MM.1S (cell line): ENCODE results near the gene TTC13.
"Not testable (repeated sequence)": the region's sequence is repeated elsewhere in the genome, so short reads cannot be mapped to it uniquely, and the experiment has no call there.

Experiments used
- DNase-seq: peaks from one replicate; pipeline ENCODE4 v3.0.0-alpha.2; 2015
- H2AFZ ChIP-seq: fragments of 300-600 bp; sonication (generic); 2 replicates; pipeline ENCODE4 v1.6.0; 2016; ENCODE audit warnings: antibody characterized with exemption, low read length
- H3F3A ChIP-seq: fragments of 300-600 bp; sonication (generic); 2 replicates; pipeline ENCODE4 v1.6.1; 2016; ENCODE audit warnings: mild to moderate bottlenecking, antibody characterized with exemption, low read length, moderate library complexity, mixed read lengths; ENCODE audit not compliant: insufficient read depth
- H3K27ac ChIP-seq: fragments of 300-600 bp; sonication (generic); 2 replicates; pipeline ENCODE4 v1.5.1; 2016; ENCODE audit warnings: mild to moderate bottlenecking, low read length
- H3K27me3 ChIP-seq: fragments of 300-600 bp; sonication (generic); replicated peaks from 2 replicates; pipeline ENCODE4 v1.6.0; 2016; ENCODE audit warnings: low read length; ENCODE audit not compliant: insufficient read depth
- H3K36me3 ChIP-seq: fragments of 300-600 bp; sonication (generic); replicated peaks from 2 replicates; pipeline ENCODE4 v1.6.1; 2016; ENCODE audit warnings: mild to moderate bottlenecking, low read length, mixed read lengths; ENCODE audit not compliant: insufficient read depth
- H3K4me1 ChIP-seq: fragments of 300-600 bp; sonication (generic); 2 replicates; pipeline ENCODE4 v1.6.1; 2016; ENCODE audit warnings: low read length, mixed read lengths
- H3K4me2 ChIP-seq: fragments of 300-600 bp; sonication (generic); 2 replicates; pipeline ENCODE4 v1.6.0; 2016; ENCODE audit warnings: low read depth, low read length
- H3K4me3 ChIP-seq: fragments of 300-600 bp; sonication (generic); 2 replicates; pipeline ENCODE4 v1.5.1; 2016; ENCODE audit warnings: low read length, mixed read lengths
- H3K79me2 ChIP-seq: fragments of 300-600 bp; sonication (generic); 2 replicates; pipeline ENCODE4 v1.6.1; 2016; ENCODE audit warnings: mixed run types, low read length, mixed read lengths
- H3K9ac ChIP-seq: fragments of 300-600 bp; sonication (generic); 2 replicates; pipeline ENCODE4 v1.6.1; 2016; ENCODE audit warnings: low read length, mixed read lengths
- H3K9me2 ChIP-seq: fragments of 300-600 bp; sonication (generic); replicated peaks from 2 replicates; pipeline ENCODE4 v1.6.1; 2016; ENCODE audit warnings: mild to moderate bottlenecking, low read length, mixed read lengths; ENCODE audit not compliant: insufficient read depth
- H3K9me3 ChIP-seq: fragments of 300-600 bp; sonication (generic); replicated peaks from 2 replicates; pipeline ENCODE4 v1.6.1; 2016; ENCODE audit warnings: mild to moderate bottlenecking, low read length, mixed read lengths; ENCODE audit not compliant: insufficient read depth
- H4K20me1 ChIP-seq: fragments of 300-600 bp; sonication (generic); 2 replicates; pipeline ENCODE4 v1.6.1; 2016; ENCODE audit warnings: mild to moderate bottlenecking, low read length, moderate library complexity, mixed read lengths; ENCODE audit not compliant: insufficient read depth
- CTCF ChIP-seq: fragments of 300-600 bp; sonication (generic); IDR thresholded peaks from 2 replicates; pipeline ENCODE4 v1.5.1; 2016; ENCODE audit warnings: antibody characterized with exemption, low read length, mixed read lengths
- EZH2 ChIP-seq: fragments of 300-600 bp; sonication (generic); optimal IDR thresholded peaks from 2 replicates; pipeline ENCODE3; 2017; ENCODE audit warnings: low read depth, mild to moderate bottlenecking, antibody characterized with exemption, low read length, mixed read lengths
- EZH2phosphoT487 ChIP-seq: fragments of 300-600 bp; sonication (generic); IDR thresholded peaks from 2 replicates; pipeline ENCODE4 v1.6.1; 2018; ENCODE audit warnings: antibody characterized with exemption, low read length

The TTC13 gene

GRCh38 chr1:230985711-230986110 is 7.0 kb upstream of the TTC13 start:
- Histone ChIP-seq H3K36me3 (peaks cover 5% of the 10 kb centered on the region; the same call in 1 of the 2 replicates), H3K27ac (no peak overlapping the region), H3K4me1 (no peaks in the 10 kb centered on the region), H4K20me1 (peaks cover 4% of the 10 kb centered on the region; the same call in 1 of the 2 replicates), H2AFZ (no peak overlapping the region), H3K4me2 (no peak overlapping the region), H3K9me3 (no peaks in the 10 kb centered on the region), H3K9me2 (no peaks in the 10 kb centered on the region), H3F3A (no peaks in the 10 kb centered on the region), H3K79me2 (peaks cover 39% of the 10 kb centered on the region), H3K4me3 (no peak overlapping the region), H3K27me3 (no peaks in the 10 kb centered on the region), H3K9ac (no peak overlapping the region)
- no peak for DNase-seq
- no peak for TF ChIP-seq CTCF

GRCh38 chr1:230984622-230985515 is 6.2 kb upstream of the TTC13 start:
- not testable (repeated sequence) for H3K4me2 ChIP-seq, H3K27me3 ChIP-seq, H4K20me1 ChIP-seq, H3K27ac ChIP-seq, H3K9me3 ChIP-seq, DNase-seq, H3F3A ChIP-seq, H3K9me2 ChIP-seq, H3K4me1 ChIP-seq, H3K36me3 ChIP-seq, H2AFZ ChIP-seq, H3K4me3 ChIP-seq, H3K9ac ChIP-seq
- H3K79me2 ChIP-seq = peaks cover 47% of the 10 kb centered on the region

- no peak overlapping the region for H3K4me3 ChIP-seq
- H3K9me2 ChIP-seq = no peaks in the 10 kb centered on the region
- H4K20me1 ChIP-seq = peaks cover 4% of the 10 kb centered on the region; the same call in 1 of the 2 replicates
- no peak for DNase-seq
- no peak overlapping the region for H3K9ac ChIP-seq
- H3K79me2 ChIP-seq = peaks cover 55% of the 10 kb centered on the region
- H3K27ac ChIP-seq = no peak overlapping the region
- no peak overlapping the region for H2AFZ ChIP-seq
- no peaks in the 10 kb centered on the region for H3K27me3 ChIP-seq
- no peak overlapping the region for H3K4me2 ChIP-seq
- H3F3A ChIP-seq = peaks cover 4% of the 10 kb centered on the region
- 0 out of 2 replicates have a peak, but pooled peaks cover 5% of the 10 kb centered on the region for H3K36me3 ChIP-seq
- TF ChIP-seq CTCF (no peak), EZH2phosphoT487 (no peak), EZH2 (no peak)
- no peaks in the 10 kb centered on the region for H3K9me3 ChIP-seq
- H3K4me1 ChIP-seq = peaks cover 5% of the 10 kb centered on the region
Observed at GRCh38 chr1:230983811-230984210, 5.2 kb upstream of the TTC13 start.

- no peak for DNase-seq
- H3K4me3 ChIP-seq = no peak overlapping the region
- H3F3A ChIP-seq = peaks cover 9% of the 10 kb centered on the region
- H3K36me3 ChIP-seq = 0 out of 2 replicates have a peak, but pooled peaks cover 2% of the 10 kb centered on the region
- peaks cover 55% of the 10 kb centered on the region for H3K79me2 ChIP-seq
- no peak overlapping the region for H3K27ac ChIP-seq
- no peaks in the 10 kb centered on the region for H3K27me3 ChIP-seq
- H3K9ac ChIP-seq = no peak overlapping the region
- peaks cover 5% of the 10 kb centered on the region for H3K4me1 ChIP-seq
- no peak overlapping the region for H3K4me2 ChIP-seq
- no peaks in the 10 kb centered on the region for H3K9me2 ChIP-seq
- no peaks in the 10 kb centered on the region for H3K9me3 ChIP-seq
- H2AFZ ChIP-seq = no peak overlapping the region
- TF ChIP-seq EZH2phosphoT487 (no peak), EZH2 (no peak), CTCF (no peak)
- peaks cover 3% of the 10 kb centered on the region; the same call in 1 of the 2 replicates for H4K20me1 ChIP-seq
Observed at GRCh38 chr1:230982696-230983095, 4.0 kb upstream of the TTC13 start.
